Right renal pelvis (tissue), 4 donors: ENCODE data around the gene COL23A1. TPM values are rescaled to one million over a fixed set of nuclear protein-coding genes. Genes with fewer than 3 reads are reported as not detected.

Experiments used
- DNase-seq, 4 donors: peaks; one replicate each; pipeline ENCODE4 v3.0.0-alpha.2; 2013; ENCODE audit warnings: low read depth in 4 of 4, low spot score in 3 of 4, missing footprints in 1 of 4
- polyA plus RNA-seq, 4 donors: library from polyadenylated mRNA; unstranded; fragments of 120-200 nt; gene quantifications; one replicate each; pipeline ENCODE4 v1.2.1, GENCODE V29; 2013; ENCODE audit not compliant: insufficient read length in 4 of 4

Gene COL23A1
- polyA plus RNA-seq, 4 donors, result 5.7 to 8.2 (median 6.4) TPM

- no peak for DNase-seq
Measured at GRCh38 chr5:178429491-178430185, 160.6 kb downstream of the COL23A1 start.

GRCh38 chr5:178429156-178429468, 161.1 kb downstream of the COL23A1 start:
- no peak for DNase-seq

- no peak for DNase-seq
Measured at GRCh38 chr5:178428341-178429155, 161.6 kb downstream of the COL23A1 start.

- no peak for DNase-seq
Measured at GRCh38 chr5:178427576-178428197, 162.5 kb downstream of the COL23A1 start.

GRCh38 chr5:178426326-178427130, 163.7 kb downstream of the COL23A1 start:
- DNase-seq, result no peak

- DNase-seq, result no peak
Measured at GRCh38 chr5:178425621-178426068, 164.5 kb downstream of the COL23A1 start.

- no peak for DNase-seq
Measured at GRCh38 chr5:178424810-178425177, 165.4 kb downstream of the COL23A1 start.

- DNase-seq, result no peak
Measured at GRCh38 chr5:178423901-178424809, 166.0 kb downstream of the COL23A1 start.

GRCh38 chr5:178423431-178423830, 166.8 kb downstream of the COL23A1 start:
- no peak for DNase-seq

GRCh38 chr5:178422400-178422775, 167.8 kb downstream of the COL23A1 start:
- no peak for DNase-seq

GRCh38 chr5:178421699-178422399, 168.3 kb downstream of the COL23A1 start:
- no peak for DNase-seq

GRCh38 chr5:178421128-178421527, 169.1 kb downstream of the COL23A1 start:
- DNase-seq, result no peak

GRCh38 chr5:178420354-178420781, 169.8 kb downstream of the COL23A1 start:
- DNase-seq, result no peak

GRCh38 chr5:178419651-178420050, 170.5 kb downstream of the COL23A1 start:
- DNase-seq, result no peak

- no peak for DNase-seq
Measured at GRCh38 chr5:178419196-178419595, 171.0 kb downstream of the COL23A1 start.

GRCh38 chr5:178418471-178419010, 171.7 kb downstream of the COL23A1 start:
- no peak for DNase-seq

GRCh38 chr5:178418031-178418430, 172.2 kb downstream of the COL23A1 start:
- no peak for DNase-seq

GRCh38 chr5:178417391-178417811, 172.8 kb downstream of the COL23A1 start:
- DNase-seq, result no peak

GRCh38 chr5:178416919-178417318, 173.3 kb downstream of the COL23A1 start:
- DNase-seq, result no peak
